T-cell (primary cell): Measurements from ENCODE around the gene AGFG2. TPM values are rescaled to one million over a fixed set of nuclear protein-coding genes. Genes with fewer than 3 reads are reported as not detected.

Experiments
- ATAC-seq, 4 experiments: fragments of 200-7000 bp in 3 of 4; fragments of 150-1000 bp in 1 of 4; cut with Tn5 transposase; replicated peaks in 1 of 4; 1 replicate in 3 of 4; 2 replicates in 1 of 4; pipeline ENCODE4 v1.10.0; 2021; ENCODE audit warnings: moderate library complexity in 3 of 4, mild to moderate bottlenecking in 2 of 4, moderate number of reproducible peaks in 1 of 4
- CTCF ChIA-PET, 2 donors: fragments of 300-600 bp; sonication (Branson Sonifier 250); formaldehyde crosslinking; loops; one replicate each; lab custom pipeline; 2022; ENCODE audit warnings: antibody characterized with exemption in 2 of 2; lab: Charles Lee
- POLR2A ChIA-PET, 2 donors: fragments of 300-600 bp; sonication (Branson Sonifier 250); formaldehyde crosslinking; loops; one replicate each; lab custom pipeline; 2022; ENCODE audit warnings: antibody characterized with exemption in 2 of 2; lab: Charles Lee
- DNase-seq, 35 experiments: peaks; one replicate each; pipeline versions ENCODE4 v3.0.0 to v3.0.0-alpha.2; 2013 to 2023
- H3K27ac ChIP-seq: one replicate; pipeline ENCODE4 v1.5.1; 2013; ENCODE audit warnings: low read length
- H3K27me3 ChIP-seq, 2 experiments: replicated peaks in 1 of 2; 1 replicate in 1 of 2; 2 replicates in 1 of 2; pipeline versions ENCODE4 v1.6.1 to v1.7.0; 2013; ENCODE audit warnings: low read length in 1 of 2, mixed read lengths in 1 of 2; ENCODE audit not compliant: control insufficient read depth in 2 of 2, insufficient read depth in 2 of 2; ENCODE audit errors: extremely low read depth in 1 of 2
- H3K36me3 ChIP-seq, 2 donors: 1 replicate in 1 of 2; 2 replicates in 1 of 2; pipeline versions ENCODE4 v1.6.1 to v1.7.0; 2013; ENCODE audit warnings: low read length in 1 of 2; ENCODE audit not compliant: control insufficient read depth in 2 of 2, insufficient read depth in 1 of 2; ENCODE audit errors: extremely low read depth in 1 of 2
- H3K4me1 ChIP-seq, 2 experiments: 1 replicate in 1 of 2; 2 replicates in 1 of 2; pipeline versions ENCODE4 v1.6.1 to v1.7.0; 2013; ENCODE audit warnings: low read length in 2 of 2, mixed read lengths in 1 of 2; ENCODE audit not compliant: insufficient read depth in 2 of 2, control insufficient read depth in 1 of 2; ENCODE audit errors: extremely low read depth in 1 of 2
- H3K4me3 ChIP-seq, 2 donors: 1 replicate in 1 of 2; 2 replicates in 1 of 2; pipeline versions ENCODE4 v1.5.1 to v1.7.0; 2013; ENCODE audit warnings: mild to moderate bottlenecking in 2 of 2, low read length in 1 of 2, moderate library complexity in 1 of 2; ENCODE audit not compliant: control insufficient read depth in 1 of 2; ENCODE audit errors: extremely low read depth in 1 of 2
- H3K9me3 ChIP-seq: 2 replicates; pipeline ENCODE4 v1.7.0; 2013
- H3K27ac Mint-ChIP-seq, 2 donors: one replicate each; pipeline ENCODE4 v1.8.0; 2020 to 2021; ENCODE audit warnings: mild to moderate bottlenecking in 2 of 2, mixed read lengths in 2 of 2
- H3K27me3 Mint-ChIP-seq, 2 donors: one replicate each; pipeline ENCODE4 v1.8.0; 2021 to 2022; ENCODE audit warnings: mixed read lengths in 2 of 2
- H3K36me3 Mint-ChIP-seq: one replicate; pipeline ENCODE4 v1.8.0; 2021; ENCODE audit warnings: mixed read lengths
- H3K4me1 Mint-ChIP-seq, 3 donors: one replicate each; pipeline ENCODE4 v1.8.0; 2020 to 2022; ENCODE audit warnings: mixed read lengths in 3 of 3, mild to moderate bottlenecking in 1 of 3
- H3K4me3 Mint-ChIP-seq, 3 donors: one replicate each; pipeline ENCODE4 v1.8.0; 2020 to 2022; ENCODE audit warnings: mild to moderate bottlenecking in 3 of 3, mixed read lengths in 3 of 3, moderate library complexity in 3 of 3
- H3K9me3 Mint-ChIP-seq, 3 donors: one replicate each; pipeline ENCODE4 v1.8.0; 2020 to 2022; ENCODE audit warnings: mixed read lengths in 3 of 3
- WGBS: methylation state at CpG from one replicate; pipeline ENCODE4 v1.1.5; 2013; ENCODE audit warnings: missing lambda C conversion rate; ENCODE audit not compliant: insufficient coverage; 5-methylcytosine and 5-hydroxymethylcytosine counted together
- total RNA-seq, 35 experiments: library from RNA in 6 of 35; stranded (reverse) in 6 of 35; fragments of 120-200 nt in 1 of 35; gene quantifications; one replicate each; pipeline versions ENCODE4 v1.2.1 to v1.2.4 and lab custom pipeline; 2013 to 2026

AGFG2 gene
- total RNA-seq, 5 donors from 2014 or later (not counting 1 experiment from before 2014, with no cell fraction given), result 26.2 to 54.6 (median 40.2) TPM

DNA sequence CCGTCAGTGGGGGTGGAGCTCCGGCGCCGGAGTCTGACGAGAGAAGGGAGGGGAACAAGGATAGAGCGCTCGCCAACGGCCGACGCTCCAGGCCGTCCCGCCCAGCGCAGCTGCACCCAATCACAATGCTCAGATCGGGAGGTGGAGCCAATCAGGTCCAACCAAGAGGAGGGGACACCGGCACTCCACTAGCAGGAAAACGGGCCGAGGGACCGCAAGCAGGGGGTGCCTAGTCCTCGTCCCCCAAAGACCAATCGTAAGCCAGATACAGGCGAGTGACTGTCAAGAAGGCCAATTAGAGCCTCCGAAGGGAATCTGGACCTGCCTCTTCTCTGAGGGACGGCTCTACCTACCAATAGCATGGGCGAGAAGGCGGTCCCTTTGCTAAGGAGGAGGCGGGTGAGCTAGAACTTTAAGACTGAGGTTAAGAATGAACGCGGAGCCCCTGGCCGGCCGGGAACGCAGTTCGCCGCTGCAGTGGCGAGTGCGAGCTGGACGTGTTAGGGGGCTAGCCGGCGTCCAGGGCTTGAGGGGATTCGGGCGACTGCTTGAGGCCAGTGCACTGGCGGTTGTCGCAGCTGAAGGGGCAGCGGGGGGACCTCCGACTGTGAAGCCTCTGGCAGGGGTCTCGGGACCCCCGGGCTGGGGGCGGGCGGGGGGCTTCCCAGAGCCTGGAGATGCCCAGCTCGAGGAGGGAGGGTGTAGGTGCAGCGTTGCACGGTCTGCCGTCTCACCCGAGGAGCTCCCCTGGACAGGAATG lies 47.4 kb downstream of the AGFG2 start, which contains the start of gene FBXO24:
Gene FBXO24, plus strand, starts transcription at position 63 of the 760 bp plus-strand sequence. Its CDS starts 298 bp downstream, at position 361.
- Histone ChIP-seq H3K27me3 (peaks cover 0 to 15% of the 10 kb centered on the region in 2 experiments), H3K4me1 (peaks cover 18 to 49% of the 10 kb centered on the region in 2 experiments), H3K4me3 (peak within 1 kb of the TSS; percentile 73 to 94), H3K27ac (peak within 1 kb of the TSS; percentile 90), H3K36me3 (peaks cover 7 to 11% of the 10 kb centered on the region in 2 donors), H3K9me3 (no peaks in the 10 kb centered on the region)
- ATAC-seq (peak; percentile 79 to 85 (median 81)), DNase-seq (peak; percentile 98 to 100 (median 99))
- Mint-ChIP-seq H3K4me3 (peak within 1 kb of the TSS in 2 of 3 donors; percentile 96 to 97), H3K27ac (peak within 1 kb of the TSS; percentile 95 to 97), H3K36me3 (no peaks in the 10 kb centered on the region), H3K9me3 (no peaks in the 10 kb centered on the region), H3K27me3 (peaks cover 0 to 2% of the 10 kb centered on the region in 2 donors), H3K4me1 (peaks cover 18 to 35% (median 32%) of the 10 kb centered on the region in 3 donors)
- WGBS, result under 1% methylated on average over 50 of the region's 53 CpGs
- ChIA-PET CTCF (interaction anchor here in 1 of 2 donors (0.5 to 2.7 kb wide), 15 partner anchors 11 to 119 kb away, joined by 3 to 21 read pairs (median 3); partner anchors contain the start of genes MOSPD3, PCOLCE and POP7), POLR2A (interaction anchor here (1.0 to 1.1 kb wide), 2 partner anchors 26 to 36 kb away, joined by 6 to 9 read pairs; partner anchors contain the start of gene MOSPD3 (in 1 of the 2))

DNA sequence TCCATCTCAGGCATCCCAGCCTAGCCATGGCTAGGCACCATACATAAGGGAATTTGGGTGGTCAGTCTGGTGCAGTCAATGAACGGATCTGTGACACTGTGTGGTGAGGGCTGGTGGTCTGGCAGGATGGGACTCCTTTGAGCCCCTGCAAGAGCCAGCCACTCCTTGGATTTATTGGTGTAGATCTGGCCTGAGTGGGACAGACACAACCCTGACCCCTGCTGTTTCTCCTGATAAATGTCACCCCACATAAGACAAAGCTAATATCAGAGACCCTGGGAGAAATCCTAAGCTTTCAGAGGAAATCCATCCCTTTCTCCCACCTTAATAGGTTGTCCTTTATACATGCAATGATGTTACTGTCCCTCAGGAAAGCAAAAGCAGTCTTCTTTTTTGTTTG lies 49.4 kb downstream of the AGFG2 start:
- peaks cover 0 to 23% of the 10 kb centered on the region in 2 experiments for H3K27me3 ChIP-seq
- ChIA-PET CTCF (interaction anchor here (0.6 to 1.4 kb wide), 9 partner anchors 15 to 152 kb away, joined by 3 to 6 read pairs (median 3); partner anchors contain the start of gene MOSPD3 (in 1 of the 2)), POLR2A (interaction anchor here in 1 of 2 donors (0.5 kb wide), 1 partner anchor 72 kb away, joined by 3 read pairs; no protein-coding TSS in a partner anchor)
- ATAC-seq (no peak), DNase-seq (peak in 1 of 35 experiments; percentile 45)
- no CpG with 5 or more reads among the region's 1 CpG for WGBS
- Mint-ChIP-seq H3K36me3 (no peaks in the 10 kb centered on the region), H3K9me3 (no peaks in the 10 kb centered on the region), H3K27ac (peak overlapping the region; percentile 34 to 77), H3K27me3 (peaks cover 0 to 5% of the 10 kb centered on the region in 2 donors), H3K4me1 (peaks cover 17 to 21% (median 18%) of the 10 kb centered on the region in 3 donors), H3K4me3 (peak overlapping the region in 2 of 3 donors; percentile 46 to 68)
- H3K36me3 ChIP-seq, result no peaks in the 10 kb centered on the region
- H3K4me3 ChIP-seq, result no peak overlapping the region
- H3K27ac ChIP-seq, result no peak overlapping the region
- H3K4me1 ChIP-seq, result peaks cover 2 to 29% of the 10 kb centered on the region in 2 experiments
- H3K9me3 ChIP-seq, result no peaks in the 10 kb centered on the region

DNA sequence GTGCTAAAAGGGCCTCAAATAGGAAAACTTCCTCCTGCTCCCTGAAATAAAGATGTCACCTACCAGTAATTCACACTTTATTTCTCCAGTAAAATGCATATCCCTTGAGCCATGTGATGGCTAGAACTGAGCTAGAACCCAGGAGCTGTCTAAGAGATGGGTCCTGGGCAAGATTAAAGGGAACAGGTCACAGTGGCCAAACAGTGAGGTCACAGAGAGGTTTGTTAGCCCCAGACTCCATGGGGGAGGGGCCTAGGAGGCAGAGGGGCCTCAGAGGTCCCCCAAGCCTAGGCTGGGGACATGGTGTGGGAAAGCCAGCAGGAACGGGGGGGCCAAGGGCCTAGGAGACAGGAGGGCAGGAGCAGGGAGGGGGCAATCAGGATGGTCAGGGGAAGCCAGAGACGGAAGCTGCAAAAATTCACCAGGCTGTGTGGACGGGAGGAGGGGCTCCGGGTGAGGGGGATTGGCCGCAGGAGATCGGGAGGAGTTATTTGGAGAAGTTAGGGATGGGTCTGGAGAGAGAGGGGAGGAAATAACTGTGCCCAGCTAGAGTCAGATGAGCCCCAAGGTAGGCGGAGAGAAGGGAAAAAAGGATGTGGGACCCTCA lies 50.4 kb downstream of the AGFG2 start:
- CTCF ChIA-PET, result interaction anchor here (0.6 to 1.4 kb wide), 7 partner anchors 16 to 286 kb away, joined by 3 to 6 read pairs (median 3); partner anchors contain the start of gene MOSPD3 (in 2 of the 2)
- Mint-ChIP-seq H3K4me3 (no peak overlapping the region), H3K36me3 (no peaks in the 10 kb centered on the region), H3K4me1 (peaks cover 11 to 16% (median 12%) of the 10 kb centered on the region in 3 donors), H3K9me3 (no peaks in the 10 kb centered on the region), H3K27ac (no peak overlapping the region), H3K27me3 (peaks cover 0 to 5% of the 10 kb centered on the region in 2 donors)
- DNase-seq (no peak), ATAC-seq (no peak)
- Histone ChIP-seq H3K36me3 (no peaks in the 10 kb centered on the region), H3K27me3 (peaks cover 0 to 23% of the 10 kb centered on the region in 2 experiments), H3K27ac (no peak overlapping the region), H3K4me1 (peaks cover under 1 to 20% of the 10 kb centered on the region in 2 experiments), H3K9me3 (no peaks in the 10 kb centered on the region), H3K4me3 (no peak overlapping the region)
- POLR2A ChIA-PET, result no interaction called here
- WGBS, result 73% methylated on average over 7 of the region's 7 CpGs

DNA sequence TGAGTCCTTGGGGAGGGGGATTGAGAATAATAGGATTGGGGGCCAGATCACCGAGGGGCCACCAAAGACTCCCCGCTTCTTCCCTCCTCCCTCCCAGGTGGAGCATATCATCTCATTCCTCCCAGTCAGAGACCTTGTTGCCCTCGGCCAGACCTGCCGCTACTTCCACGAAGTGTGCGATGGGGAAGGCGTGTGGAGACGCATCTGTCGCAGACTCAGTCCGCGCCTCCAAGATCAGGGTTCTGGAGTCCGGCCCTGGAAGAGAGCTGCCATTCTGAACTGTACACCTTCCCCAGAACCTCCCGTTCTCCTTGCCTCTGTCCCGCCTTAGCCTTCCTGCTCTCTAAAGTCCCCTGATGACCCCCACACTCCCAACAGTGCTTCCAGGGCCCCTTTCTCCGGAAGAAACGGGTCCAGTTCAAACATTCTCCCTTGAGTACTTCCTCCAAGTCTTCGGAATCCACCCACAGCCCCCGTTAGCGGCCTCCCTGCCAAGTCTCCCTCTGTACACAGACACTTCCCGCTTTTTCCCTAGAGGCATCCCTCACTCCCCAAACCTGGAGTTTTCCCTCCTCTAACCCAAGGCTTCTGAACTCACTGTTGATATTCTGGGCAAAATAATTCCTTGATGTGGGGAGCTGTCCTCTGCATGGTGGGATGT lies 51.2 kb downstream of the AGFG2 start:
- Histone ChIP-seq H3K4me3 (no peak overlapping the region), H3K27me3 (peaks cover 0 to 27% of the 10 kb centered on the region in 2 experiments), H3K4me1 (peaks cover 0 to 13% of the 10 kb centered on the region in 2 experiments), H3K27ac (no peak overlapping the region), H3K9me3 (no peaks in the 10 kb centered on the region), H3K36me3 (no peaks in the 10 kb centered on the region)
- POLR2A ChIA-PET, result no interaction called here
- no peak overlapping the region for H3K4me3 Mint-ChIP-seq
- DNase-seq (no peak), ATAC-seq (no peak)
- peaks cover 4 to 12% (median 11%) of the 10 kb centered on the region in 3 donors for H3K4me1 Mint-ChIP-seq
- peak overlapping the region in 1 of 2 donors; percentile 1 for H3K27ac Mint-ChIP-seq
- CTCF ChIA-PET, result interaction anchor here (0.6 to 1.3 kb wide), 3 partner anchors 22 to 119 kb away, joined by 3 to 4 read pairs (median 3); partner anchors contain the start of gene MOSPD3 (in 1 of the 2)
- no peaks in the 10 kb centered on the region for H3K36me3 Mint-ChIP-seq
- WGBS, result 66% methylated on average over 19 of the region's 20 CpGs
- H3K9me3 Mint-ChIP-seq, result no peaks in the 10 kb centered on the region
- H3K27me3 Mint-ChIP-seq, result peaks cover 0 to 5% of the 10 kb centered on the region in 2 donors

DNA sequence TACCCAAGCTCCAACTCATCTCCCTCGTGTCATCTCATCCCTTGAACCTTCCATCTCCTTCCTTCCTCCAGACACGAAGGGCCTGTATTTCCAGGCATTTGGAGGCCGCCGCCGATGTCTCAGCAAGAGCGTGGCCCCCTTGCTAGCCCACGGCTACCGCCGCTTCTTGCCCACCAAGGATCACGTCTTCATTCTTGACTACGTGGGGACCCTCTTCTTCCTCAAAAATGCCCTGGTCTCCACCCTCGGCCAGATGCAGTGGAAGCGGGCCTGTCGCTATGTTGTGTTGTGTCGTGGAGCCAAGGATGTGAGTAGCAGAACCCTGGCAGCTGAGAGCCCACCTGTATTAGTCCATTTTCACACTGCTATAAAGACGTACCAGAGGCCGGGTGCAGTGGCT lies 52.6 kb downstream of the AGFG2 start:
- peaks cover 0 to 10% (median 6%) of the 10 kb centered on the region in 3 donors for H3K4me1 Mint-ChIP-seq
- ATAC-seq (no peak), DNase-seq (no peak)
- ChIA-PET CTCF (no interaction called here), POLR2A (no interaction called here)
- Histone ChIP-seq H3K9me3 (no peaks in the 10 kb centered on the region), H3K36me3 (no peaks in the 10 kb centered on the region), H3K4me3 (no peak overlapping the region), H3K27me3 (peaks cover 0 to 27% of the 10 kb centered on the region in 2 experiments), H3K27ac (no peak overlapping the region), H3K4me1 (peaks cover 0 to 8% of the 10 kb centered on the region in 2 experiments)
- 88% methylated on average over 16 of the region's 17 CpGs for whole genome bisulfite sequencing
- no peaks in the 10 kb centered on the region for H3K36me3 Mint-ChIP-seq
- no peak overlapping the region for H3K4me3 Mint-ChIP-seq
- no peak overlapping the region for H3K27ac Mint-ChIP-seq
- H3K27me3 Mint-ChIP-seq, result peaks cover 0 to 5% of the 10 kb centered on the region in 2 donors
- no peaks in the 10 kb centered on the region for H3K9me3 Mint-ChIP-seq
